NCI-H526 (cell line): ENCODE measurements around the gene CSTF3.
"Not testable (repeated sequence)": the region's sequence is repeated elsewhere in the genome, so short reads cannot be mapped to it uniquely, and the experiment has no call there.

Experiments
- DNase-seq, 2 experiments: peaks; one replicate each; lab custom pipeline; 2025; lab: John Stamatoyannopoulos, UW

CSTF3 gene

DNA sequence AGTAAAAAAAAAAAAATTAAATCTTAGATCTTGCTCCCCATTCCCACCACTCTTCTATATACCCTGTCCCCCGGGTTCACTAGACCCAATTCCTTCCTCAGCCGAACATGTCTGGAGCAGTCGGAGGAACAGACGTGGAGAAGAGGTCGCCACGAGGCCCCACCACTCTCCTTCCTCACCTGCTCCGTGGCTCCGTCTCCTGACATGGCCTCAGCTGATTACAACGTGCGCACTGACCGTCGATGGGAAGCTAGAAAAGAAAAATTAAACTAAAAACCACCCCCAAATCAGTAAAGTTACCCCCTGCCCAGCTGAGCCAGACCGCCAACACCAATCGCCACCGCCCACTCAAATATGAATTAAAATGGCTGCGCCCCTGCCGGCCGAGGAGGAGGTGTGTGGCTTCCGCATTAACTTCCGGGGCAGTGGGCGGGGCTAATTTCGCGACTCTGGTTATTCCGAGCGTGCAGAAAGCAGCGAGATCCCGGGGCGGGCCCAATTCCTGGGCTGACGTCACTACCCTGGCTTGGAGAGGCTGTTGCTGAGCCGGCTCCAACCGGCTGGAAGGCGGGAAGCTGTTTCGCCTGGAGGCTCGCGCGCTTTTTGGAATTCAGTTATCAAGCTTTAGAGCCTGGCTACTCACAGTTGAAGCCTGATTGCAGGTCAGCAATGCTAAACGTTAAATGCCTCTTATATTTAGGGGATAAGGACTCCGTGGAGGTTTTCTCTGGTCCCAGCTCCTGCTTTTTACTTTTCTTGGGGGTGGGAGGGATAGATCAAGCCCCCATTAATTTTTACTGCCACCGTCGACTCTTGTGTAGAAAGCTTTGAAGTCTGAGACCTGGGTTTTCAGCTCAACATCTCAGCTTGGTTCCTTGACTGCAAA lies at the start of gene CSTF3:
CSTF3 (minus strand) TSS at position 361 of the 886 bp plus-strand sequence; CDS start at position 206, 155 bp downstream.
- peak; percentile 99 to 100 for DNase-seq

DNA sequence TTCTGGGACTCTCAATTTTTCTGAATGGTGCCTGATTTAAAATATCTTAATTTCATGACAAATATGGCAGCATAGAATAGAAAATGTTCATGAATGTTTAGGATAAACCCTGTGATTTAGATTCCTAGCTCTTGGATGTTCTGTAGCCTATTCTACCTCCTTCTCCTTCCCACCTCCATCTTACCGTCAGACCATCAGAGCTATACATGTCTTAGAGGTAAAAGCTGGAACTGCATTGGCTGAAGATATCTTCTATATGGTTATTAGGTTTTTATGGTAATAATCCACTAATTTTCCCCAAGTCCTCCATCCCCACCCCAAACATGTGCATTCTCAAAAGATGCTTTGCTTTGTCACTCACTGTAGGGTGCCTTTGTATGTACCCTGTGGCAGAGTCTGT lies 46.9 kb upstream of the CSTF3 start:
- DNase-seq: no peak

DNA sequence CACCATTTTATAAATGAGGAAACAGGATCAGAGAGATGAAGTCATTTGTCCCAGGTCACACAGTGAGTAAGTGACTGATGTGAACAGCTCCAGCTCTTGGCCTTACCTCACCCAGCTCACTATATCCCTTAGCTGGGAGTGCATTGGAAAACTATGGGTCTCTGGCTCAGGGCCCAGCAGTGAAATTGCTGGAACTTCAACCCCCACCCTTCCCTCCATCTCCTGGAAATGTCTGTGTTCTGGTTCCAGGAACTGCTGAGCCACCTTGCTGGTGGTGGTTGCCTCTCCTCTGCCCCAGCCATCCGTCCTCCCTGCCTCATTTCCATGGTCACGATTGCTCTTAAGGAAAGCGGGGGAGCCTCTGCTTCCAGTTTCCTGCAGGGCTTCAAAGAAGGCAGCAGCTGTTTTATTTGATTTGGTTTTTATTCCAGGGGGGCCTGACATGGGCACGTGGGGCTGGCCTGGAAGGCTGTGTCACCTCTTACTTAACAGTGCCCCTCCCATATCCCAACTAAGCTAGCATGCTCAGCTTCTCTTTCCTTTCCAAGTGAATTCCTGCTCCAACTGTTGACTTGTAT lies 46.2 kb upstream of the CSTF3 start:
- no peak for DNase-seq

DNA sequence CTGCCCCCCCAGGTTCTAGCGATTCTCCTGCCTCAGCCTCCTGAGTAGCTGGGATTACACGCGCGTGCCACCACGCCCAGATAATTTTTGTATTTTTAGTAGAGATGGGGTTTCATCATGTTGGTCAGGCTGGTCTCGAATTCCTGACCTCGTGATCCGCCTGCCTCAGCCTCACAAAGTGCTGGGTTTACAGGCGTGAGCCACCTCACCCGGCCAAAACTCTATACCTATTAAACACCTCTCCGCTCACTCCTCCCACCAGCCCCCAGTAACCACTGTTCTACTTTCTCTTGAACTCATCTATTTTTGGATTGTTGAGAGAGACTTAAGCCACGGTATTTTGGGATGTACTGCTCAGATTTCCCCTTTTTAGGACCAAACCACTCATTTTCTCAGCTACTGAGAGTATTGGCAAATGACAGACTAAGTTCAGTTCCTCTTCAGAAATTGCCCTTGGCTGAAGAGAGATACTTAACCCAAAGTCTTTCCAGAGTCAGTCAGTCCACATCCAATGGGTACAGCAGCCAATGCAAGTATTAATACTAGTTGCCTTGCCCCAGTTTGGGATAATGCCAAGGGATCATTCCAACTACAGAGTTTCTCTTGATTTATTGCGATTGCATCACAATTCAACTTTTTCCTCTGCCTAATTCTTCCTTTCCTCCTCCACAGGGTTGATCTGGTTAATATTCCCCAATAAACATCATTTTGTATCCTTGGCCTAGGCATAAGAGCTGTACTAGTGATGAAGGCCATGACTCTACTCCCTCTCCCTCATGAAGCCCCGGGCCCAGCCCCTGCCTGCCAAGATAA lies 36.8 kb upstream of the CSTF3 start:
- DNase-seq: no peak

DNA sequence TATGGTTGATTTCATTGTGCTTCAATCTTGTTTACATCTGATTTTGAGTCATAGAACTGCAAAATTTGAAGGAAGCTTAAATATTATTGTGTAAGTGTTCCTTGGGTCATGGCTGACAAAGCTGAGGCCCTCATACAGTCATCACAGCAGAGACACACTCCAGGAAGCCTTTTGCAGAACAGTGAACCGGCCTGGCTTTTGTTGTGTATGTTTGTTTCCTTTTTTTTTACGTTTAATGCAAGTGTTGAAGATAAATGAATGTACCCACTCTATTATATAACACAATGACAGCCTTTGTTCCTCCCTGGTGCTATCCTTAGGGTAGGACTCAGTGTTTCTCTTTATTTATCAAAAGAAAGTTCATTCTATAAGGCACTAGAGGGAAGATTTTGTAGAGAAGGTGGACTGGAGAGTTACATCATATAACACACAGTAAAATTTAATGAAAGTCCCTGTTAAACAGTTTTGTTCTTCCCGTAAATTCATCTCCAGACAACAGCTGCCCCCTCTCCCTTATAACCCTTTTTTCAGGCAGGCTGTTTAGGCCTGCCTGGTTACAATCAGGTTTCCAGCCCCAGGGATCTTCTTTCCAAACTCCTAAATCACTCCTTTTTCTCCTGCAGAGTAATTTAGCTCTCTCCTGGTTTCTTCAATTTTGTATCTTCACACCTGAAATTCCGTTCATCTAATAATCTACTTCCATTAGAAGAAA lies 34.3 kb upstream of the CSTF3 start:
- peak in 1 of 2 experiments; percentile 17 for DNase-seq

DNA sequence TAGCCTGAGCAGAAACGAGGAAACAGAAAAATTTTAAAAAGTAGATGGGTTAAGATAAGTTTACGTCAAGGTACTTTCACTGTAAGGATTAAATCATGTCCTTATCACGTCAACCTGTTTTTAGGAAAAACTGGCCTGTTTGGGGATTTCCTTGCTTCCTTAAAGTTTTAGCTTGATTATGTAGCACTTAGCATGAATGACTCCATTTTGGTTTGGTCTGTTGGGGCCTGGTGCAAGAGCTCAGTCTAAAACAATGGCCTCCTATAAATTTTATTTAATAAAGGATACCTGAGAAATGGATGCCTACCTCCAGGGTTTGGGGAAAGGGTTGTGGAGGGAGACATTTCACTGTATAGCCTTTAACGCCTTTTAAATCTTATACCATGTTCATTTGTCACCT lies 33.2 kb upstream of the CSTF3 start:
- no peak for DNase-seq

DNA sequence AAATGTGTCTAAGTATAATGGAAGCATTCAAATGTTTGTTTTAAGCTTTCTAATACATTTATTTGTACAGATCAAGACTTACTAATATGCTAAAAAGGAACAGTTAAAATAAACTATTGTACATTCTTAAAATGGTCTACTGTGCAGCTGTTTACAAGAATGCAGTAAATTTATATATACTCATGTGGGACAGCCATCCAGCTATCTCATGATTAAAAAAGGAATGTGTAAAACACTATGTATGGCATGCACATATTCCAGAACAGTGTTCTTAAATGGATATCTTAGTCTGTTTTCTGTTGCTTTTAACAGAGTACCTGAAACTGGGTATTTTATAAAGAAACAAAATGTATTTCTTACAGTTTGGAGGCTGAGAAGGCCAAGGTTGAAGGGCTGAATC lies 30.2 kb upstream of the CSTF3 start:
- DNase-seq: no peak

DNA sequence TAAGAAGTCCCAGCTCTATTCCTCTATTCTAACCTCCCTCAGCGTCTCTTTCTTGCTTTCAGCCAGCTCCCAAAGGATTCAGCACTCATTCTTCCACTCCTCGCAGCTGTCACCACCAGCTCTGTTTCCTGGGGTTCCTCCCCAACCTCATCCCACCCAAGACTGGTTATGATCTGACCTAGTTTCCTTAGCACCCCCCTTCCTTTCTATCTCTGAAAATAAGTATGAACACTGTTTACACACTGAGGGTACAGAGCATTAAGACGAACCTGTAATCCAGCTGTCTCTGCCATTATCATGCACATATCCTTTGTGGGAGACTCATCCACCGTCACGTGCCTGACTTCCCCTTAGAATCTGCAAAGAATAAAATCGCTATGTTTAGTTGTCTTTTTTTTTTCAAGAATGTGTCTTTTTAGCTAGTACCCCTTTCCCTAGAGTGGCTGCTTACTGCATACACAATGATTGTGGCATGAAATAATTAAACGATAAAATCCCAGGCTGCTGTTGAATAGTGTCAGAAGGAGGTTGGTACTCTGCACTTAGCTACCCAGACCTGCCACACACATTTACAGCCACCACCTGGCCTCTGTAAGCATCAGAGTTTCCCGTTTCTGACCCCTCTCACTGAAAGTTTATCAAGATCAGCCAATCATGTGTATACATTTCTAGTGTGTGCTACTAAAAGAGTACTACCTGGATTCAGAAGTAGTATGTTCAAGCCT lies 26.9 kb upstream of the CSTF3 start:
- no peak for DNase-seq

DNA sequence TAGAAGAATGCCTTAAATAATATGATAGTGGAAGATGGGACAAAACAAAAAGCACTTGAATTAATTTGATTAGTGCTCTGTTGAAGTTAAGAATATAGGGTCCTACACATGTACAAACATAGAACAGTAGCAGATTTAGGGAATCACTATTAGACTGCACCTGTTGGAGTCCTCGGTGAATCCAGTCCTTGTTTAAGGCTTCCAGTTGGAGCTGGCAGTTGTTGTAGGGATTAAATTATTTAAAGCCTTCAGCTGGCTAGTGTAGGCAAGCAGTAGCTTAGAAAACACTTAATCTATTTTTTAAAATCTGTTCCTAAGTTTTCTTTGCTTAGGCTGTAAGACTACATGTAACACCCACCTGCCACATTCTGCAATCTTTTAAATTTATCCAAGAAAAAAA lies 24.5 kb upstream of the CSTF3 start:
- no peak for DNase-seq

DNA sequence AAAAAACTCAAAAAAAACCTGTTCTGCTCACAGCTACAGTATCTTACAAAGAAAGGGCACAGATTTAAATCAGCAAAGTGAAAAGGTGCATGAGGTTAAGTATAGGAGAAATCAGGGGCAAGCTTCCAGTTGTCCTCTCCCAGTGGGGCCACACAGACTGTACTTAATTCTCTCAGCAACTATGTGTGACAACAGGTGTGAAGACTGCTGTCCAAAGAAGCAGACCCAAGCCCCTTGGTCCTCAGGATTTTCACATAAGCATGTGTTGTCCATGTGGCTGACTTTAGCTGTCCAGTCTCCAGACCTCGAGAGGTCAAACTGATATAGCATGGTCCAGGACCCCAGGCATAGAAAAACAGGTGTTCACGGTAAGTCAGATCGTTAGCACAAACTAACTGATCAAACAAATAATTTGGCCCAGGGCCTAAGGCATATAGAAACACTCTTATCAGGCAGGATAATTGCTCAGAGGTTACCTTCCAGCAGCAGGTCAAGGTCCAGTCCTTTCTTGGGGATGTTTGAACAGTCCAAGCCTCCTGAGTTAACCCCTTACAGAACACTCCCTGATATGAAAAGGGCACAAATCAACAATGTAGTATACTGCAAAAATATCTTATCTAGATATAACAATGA lies 21.1 kb upstream of the CSTF3 start:
- no peak for DNase-seq

DNA sequence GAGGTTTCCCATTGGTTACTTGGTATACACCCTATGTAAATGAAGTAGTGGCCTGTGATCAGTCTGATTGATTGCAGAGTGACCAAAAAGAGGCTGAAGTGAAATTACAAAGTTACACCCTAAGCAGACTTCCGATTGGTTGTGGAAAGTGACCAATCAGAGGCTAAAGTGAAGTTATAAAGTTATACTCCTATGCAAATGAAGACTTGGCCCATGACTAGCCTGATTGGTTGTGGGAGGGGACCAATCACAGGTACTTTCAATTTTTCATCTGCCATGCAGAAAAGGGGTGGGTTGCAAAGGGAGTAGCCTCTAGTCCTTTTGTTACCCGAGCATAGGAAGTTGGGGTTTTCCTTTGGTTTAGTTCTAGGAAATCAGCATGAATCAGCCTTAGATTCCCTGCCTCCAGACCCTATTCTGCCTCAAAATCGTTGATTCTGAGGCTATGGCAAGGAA lies 18.1 kb upstream of the CSTF3 start:
- no peak for DNase-seq

DNA sequence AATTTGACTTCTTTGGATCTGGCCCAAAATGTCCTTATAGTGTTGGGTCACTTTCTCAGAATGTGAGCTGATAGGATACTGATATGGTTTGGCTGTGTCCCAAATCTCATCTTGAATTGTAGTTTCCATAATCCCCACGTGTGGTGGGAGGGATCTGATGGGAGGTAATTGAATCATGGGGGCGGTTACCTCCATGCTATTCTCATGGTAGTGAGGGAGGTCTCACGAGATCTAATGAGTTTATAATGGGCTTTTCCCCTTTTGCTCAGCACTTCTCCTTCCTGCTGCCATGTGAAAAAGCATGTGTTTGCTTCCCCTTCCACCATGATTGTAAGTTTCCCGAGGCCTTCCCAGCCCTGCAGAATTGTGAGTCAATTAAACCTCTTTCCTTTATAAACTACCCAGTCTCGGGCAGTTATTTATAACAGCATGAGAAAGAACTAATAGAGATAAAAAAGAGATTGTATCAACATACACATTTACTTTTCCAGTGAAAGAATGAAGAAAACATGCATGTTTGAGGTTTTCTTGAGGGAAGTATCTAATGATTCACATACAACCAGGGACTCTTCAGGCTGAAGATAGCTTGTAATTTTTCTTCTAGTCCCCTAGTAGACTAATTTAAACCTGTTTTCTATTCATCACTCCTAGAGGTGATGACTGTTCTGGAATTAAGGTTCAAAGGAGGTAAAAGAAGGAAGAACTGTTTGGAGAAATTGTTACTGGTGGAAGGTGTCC lies 17.3 kb upstream of the CSTF3 start:
- DNase-seq: no peak

DNA sequence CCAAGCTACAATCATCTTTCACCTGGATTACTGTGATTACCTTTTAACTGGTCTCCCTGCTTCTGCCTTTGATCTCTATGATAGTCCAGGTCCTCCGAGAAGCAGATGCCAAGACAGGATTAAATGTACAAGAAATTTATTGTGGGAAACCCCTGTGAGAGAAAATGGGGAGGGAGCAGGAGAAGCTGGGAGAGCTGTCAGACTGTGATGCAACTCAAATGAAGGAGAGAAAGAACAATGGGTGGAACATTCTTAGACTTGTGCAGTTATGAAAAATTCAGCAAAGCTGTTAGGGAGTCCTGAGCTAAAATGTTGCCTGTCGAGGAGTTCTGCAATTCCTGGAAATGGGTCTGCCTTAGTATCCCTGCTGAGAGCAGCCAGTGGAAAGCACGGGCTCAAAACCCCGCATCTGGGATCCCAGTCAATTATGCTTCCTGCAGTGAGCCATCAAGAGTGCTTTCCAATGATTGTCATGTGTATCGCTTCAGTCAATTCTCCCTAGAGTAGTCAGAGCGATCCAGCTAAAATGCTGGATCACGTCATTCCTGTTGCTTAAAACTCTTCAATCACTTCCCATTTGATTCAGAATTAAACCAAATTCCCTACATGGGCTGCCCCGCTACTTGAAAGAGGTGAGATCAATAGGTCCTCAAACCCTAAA lies 16.5 kb upstream of the CSTF3 start:
- DNase-seq: no peak

DNA sequence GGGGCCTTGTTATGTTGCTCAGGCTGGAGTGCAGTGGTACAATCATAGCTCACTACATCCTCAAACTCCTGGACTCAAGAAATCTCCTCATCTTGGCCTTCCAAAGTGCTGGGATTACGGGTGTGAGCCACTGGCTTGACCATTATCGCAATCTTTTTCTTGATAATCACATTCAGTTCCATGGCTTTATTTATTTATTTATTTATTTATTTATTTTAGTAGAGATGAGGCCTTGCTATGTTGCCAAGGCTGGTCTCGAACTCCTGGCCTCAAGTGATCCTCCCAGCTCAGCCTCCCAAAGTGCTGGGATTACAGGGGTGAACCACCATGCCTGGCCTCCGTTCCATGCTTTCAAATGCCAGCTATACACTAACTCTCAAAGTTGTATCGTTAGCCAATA lies 15.5 kb upstream of the CSTF3 start:
- not testable (repeated sequence) for DNase-seq

DNA sequence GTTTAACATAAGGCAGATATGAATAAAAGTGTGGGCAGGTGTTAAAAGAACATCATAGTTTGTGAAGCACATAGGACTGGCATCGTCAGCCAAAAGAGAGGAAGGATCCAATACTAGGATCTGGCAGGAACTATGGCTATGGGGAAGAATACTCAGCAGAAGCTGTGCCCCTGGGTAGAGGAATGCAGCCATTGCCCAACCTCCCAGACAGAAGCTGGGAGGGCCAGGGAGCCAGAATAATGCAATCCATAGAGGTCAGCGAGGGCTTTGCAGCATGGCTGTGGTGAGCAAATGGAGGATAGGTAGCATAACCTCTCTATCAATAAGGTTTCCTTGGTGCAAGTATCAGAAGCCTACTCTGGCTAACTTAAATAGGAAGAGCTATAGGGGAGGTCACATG lies 11.7 kb upstream of the CSTF3 start:
- no peak for DNase-seq

DNA sequence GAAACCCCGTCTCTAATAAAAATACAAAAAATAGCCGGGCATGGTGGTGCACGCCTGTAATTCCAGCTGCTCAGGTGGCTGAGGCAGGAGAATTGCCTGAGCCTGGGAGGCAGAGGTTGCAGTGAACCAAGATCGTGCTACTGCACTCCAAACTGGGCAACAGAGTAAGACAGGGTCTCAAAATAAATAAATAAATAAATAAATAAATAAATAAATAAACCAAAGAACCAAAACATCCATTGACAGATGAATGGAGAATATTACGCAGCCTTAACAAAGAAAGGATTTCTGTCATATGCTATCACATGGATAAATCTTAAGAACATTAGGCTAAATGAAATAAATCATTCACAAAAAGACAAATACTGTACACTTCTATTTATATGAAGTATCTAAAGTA lies 11.1 kb upstream of the CSTF3 start:
- no peak for DNase-seq

DNA sequence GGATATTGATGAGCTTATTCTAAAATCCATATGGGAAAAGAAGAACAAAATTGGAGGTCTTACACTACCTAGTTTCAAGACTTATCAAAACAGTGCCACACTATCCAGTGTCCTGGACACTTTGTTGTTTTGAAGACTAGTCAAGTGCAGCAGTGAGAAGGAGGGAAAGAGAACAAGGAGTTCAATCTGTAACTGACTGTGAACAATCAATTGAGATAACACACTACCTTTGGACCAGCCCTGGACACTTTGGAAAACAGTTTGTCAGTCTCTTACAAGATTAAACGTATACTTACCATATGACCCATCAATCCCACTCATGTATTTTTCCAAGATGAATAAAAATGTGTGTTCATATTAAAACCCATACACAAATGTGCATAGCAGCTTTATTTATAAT lies 10.0 kb upstream of the CSTF3 start:
- DNase-seq: no peak

DNA sequence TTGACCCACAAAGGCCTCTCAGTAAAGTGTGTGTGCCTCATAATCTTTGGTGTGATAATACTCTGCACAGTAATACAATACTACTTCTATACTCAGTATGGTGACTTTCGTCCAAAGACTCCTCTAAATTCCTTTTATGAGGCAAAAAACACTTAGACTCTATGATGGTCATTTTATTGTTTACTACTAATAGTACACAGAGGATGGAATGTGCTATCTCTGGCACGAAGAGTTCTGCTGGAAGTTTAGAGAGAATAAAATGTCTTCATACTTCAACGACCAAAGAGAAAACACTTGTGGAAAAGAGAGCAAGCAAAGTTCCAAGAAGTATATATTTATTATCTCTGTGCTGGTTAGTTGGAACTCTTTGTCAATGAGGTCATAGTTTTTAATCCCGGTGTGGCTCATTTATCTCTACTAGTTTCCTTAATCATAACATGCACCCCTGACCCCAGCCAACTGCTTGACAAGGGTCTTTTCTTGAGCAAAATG lies 7.5 kb upstream of the CSTF3 start:
- no peak for DNase-seq

DNA sequence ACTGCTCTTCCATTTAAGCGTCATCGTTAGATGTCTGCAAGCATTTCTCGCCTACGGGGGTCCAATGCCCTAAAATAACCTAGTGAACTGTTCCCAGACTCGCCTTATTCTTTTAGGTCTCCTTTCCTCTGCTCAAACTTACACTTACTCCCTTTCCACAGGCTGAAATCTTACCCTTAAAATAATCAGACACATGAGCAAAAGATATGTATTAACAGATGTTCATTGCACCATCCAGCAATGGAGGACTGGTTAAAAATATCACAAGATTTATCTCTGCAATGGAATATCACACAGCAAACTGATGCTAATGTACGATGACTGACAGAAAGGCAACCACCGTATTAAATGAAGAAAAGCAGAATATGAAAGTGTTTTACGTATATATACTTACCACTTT lies 1.6 kb upstream of the CSTF3 start:
- no peak for DNase-seq
